ENCODE data around the gene HSD3B1.

The HSD3B1 gene

DNA sequence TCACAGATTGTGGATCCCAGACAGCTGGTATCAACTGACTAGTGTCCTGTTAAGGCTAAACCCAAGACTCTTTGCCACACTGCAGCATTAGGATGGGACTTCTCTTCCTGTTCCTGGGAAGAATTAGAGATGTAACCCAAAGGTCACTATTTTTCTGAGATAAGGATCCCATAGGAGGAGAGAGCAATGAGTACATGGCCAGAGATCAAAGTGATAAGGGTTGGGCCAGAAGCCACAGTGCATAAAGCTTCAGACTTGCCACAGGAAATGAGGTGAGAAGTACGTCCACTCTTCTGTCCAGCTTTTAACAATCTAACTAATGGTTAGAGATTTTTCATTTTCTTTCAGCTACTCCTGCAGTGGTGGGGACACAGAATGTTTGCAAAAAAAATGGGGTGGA lies at the start of gene HSD3B1:
Gene HSD3B1 (plus strand): TSS at position 270 of the 400 bp plus-strand sequence. CDS start 267 bp downstream, outside the sequence.
- DNase-seq (ENCODE audit: low spot score), result no peak

DNA sequence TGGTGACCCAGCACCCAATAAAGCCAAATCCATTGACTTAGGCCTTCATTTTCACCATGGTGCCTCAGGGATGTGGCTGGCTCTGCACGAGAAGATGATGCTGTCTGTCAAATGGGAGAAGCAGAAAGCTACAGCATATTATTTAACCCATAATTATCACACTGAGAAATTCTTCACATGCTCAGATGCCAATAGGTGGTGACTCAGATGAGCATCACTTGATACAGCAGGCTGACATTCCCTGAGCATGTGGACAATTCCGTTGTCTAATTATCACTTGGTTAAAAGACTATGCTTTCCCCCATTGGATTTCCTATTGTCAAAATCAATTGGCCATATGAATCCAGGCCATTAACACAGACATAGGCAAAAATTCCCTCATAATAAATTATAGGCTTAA lies 44.0 kb upstream of the HSD3B1 start:
- DNase-seq (ENCODE audit: low spot score), result no peak

DNA sequence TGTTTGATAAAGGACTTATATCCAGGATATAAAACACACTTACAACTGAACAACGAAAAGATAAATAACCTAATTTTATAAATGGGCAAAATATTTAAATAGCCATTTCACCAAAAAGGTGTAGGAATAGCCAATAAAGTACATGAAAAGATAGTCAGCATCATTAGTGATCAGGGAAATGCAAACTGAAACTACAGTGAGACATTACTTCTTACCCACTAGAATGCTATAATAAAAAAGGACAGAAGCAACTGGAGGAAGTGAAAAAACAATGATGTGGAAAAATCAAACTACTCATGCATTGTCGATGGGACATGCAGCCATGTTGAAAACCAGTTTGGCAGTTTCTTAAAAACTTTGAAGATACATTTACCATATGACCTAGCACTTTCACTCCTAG lies 43.4 kb upstream of the HSD3B1 start:
- no peak for DNase-seq (ENCODE audit: low spot score)

DNA sequence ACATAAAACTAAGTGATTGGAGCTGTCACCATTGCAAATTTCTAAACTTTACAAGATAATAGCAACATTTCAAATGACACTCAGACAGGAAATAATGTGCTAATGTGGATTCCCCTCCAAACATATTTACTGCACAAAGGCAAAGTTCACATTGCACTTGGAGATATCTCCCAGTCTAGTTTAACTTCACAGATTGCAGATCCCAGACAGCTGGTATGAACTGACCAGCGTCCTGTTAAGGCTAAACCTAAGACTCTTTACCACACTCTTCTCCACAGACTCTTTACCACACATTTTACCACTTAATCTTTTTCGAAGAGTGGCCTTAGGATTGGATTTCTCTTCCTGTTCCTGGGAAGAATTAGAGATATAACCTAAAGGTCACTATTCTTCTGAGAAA lies 40.6 kb upstream of the HSD3B1 start:
- DNase-seq (ENCODE audit: low spot score), result no peak

DNA sequence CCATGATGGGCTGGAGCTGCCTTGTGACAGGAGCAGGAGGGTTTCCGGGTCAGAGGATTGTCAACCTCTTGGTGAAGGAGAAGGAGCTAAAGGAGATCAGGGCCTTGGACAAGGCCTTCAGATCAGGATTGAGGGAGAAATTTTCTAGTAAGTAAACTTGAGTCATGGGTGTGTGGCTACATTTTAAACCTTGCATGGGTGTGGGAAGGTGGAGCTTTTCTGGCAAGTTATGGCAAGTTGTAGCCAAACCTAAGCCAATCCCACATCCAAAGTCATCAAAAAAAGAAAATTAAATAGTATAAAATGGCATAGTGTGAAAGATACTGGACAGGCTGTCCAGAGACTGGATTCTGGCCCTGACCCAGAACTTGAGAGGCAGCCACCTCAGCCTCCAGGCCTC lies 39.8 kb upstream of the HSD3B1 start:
- DNase-seq (ENCODE audit: low spot score), result no peak

DNA sequence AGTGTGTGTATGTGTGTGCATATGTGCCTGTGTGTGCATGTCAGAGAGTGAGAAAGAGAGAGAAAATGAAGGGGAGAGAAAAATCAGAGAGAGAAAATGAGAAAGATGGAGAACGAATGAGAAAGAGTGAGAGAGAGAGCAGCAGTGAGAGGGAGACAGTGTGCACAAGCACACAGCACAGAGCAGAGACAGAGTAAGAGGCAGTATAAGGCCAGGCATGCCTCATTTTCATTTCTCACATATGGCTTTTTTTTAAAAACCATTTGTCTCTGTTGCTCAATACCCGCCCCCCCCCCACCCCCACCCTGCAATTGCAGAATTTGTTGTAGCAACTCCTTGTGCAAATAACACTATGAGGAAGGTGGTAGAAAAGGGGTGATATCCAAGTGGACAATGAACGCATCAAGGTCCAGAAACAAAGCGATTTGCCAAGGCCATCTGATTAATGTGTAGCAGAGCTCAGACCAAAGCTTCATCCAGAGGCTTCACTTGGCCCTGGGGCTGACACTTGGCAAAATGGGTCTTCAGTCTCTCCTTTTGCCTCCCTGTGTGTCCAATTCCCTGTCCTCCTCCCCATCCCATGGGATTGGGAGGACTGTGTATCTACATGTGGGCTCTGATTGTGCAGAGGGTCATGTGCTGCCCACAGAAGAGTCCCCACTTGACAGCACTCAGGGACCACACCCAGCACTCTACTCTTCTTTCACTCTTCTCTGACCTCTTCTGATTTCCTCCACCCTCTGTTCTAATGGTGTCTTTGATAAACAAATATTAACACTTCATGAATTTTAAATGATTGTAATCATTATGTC lies 38.9 kb upstream of the HSD3B1 start:
- no peak for DNase-seq (ENCODE audit: low spot score)

DNA sequence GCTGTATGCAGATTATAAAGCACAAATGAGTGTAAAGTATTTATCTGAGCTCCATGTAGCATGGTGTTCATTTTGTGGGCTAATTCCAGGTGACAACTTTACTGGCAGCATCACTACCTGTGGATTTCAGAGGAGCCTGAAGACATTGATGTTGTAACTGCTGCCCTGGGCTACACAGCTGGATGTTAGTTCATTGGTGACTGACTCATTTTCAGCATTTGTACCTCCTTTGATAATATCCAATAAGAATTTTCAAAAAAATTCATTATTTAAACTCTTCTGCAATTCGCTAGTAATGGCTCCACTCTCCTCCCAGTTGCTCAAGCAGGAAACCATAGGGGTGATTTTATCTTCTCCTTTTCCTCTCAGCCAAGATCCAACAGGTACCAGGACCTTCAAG lies 37.3 kb upstream of the HSD3B1 start:
- no peak for DNase-seq (ENCODE audit: low spot score)

DNA sequence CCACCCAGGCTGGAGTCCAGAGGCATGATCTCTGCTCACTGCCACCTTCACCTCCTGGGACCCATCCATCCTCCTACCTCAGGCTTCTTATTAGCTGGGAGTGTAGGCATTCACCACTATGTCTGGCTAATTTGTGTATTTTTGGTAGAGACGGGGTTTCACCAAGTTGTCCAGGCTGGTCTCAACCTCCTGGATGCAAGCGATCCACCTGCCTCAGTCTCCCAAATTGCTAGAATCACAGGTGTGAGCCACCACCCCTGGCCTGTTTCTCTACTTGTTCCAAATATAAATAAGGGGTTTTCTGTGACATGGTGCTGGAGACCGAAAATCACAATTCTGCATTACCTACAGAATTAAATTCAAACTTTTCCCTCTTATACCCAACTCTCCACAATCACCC lies 36.6 kb upstream of the HSD3B1 start:
- DNase-seq (ENCODE audit: low spot score), result no peak

DNA sequence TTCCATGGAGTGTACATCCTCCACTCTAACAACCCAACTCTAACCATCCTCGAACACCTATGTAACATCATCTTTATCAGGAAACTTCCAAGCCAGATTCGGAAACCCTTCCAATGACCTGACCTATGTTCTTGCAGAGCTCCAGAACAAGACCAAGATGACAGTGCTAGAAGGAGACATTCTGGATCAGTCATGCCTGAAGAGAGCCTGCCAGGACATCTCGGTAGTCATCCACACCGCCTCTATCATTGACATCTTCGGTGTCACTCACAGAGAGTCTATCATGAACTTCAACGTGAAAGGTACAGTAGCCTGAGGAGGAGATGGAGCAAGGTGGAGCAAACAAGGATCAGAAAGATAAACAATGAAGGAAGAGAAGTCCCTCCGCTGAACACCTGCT lies 36.1 kb upstream of the HSD3B1 start:
- no peak for DNase-seq (ENCODE audit: low spot score)

DNA sequence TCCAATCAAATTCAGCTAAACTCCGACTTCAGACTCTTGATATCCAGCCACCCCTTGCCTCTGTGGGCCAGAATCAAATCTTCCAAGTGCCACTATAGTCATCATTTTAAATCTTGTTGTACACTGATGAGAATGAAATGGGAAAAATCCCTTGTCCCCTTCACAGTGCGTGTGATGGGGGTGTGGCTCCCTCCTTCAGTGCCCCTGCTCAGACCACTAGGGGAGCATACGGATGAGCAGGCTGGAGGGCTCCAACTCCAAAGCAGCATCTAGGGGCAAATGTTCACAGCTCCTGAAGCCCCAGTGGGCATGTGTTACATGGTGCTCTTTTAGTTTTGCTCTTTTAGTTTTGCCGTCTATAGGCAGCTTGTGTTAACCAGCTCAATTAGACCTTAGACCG lies 35.4 kb upstream of the HSD3B1 start:
- no peak for DNase-seq (ENCODE audit: low spot score)

DNA sequence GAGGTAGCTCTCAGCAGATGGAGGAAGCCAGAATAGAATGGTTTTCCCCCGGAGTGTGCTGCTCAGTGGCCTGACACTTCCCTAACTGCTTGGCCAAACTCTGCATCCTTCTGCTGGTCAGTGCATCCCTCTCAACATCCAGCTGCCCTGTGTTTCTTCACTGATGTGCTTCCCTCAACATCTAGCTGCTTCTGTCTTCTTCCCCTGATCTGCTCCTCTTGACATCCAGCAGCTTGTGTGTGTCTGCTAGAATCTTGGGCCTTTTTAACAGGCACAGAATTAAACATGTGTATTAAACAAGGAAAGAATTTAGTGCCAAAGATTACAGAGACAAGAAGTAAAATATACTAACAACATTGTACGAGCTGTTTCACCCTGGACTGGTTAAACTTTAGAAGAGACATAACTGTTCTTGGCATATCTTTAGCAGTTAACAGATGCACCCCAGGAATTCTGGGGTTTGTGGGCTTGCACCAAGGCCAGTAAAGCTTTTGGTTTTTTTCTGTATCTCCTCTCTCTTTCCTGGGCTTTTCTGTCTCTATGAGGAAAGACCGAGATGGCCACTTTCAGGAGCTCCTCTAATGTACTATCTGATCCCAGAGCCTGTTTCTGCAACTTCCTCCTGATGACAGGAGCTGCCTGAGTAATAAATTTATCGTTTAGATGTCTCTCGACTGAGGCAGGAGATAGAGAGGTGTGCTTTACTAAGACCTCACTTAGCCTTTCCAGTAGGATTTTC lies 34.8 kb upstream of the HSD3B1 start:
- no peak for DNase-seq (ENCODE audit: low spot score)

DNA sequence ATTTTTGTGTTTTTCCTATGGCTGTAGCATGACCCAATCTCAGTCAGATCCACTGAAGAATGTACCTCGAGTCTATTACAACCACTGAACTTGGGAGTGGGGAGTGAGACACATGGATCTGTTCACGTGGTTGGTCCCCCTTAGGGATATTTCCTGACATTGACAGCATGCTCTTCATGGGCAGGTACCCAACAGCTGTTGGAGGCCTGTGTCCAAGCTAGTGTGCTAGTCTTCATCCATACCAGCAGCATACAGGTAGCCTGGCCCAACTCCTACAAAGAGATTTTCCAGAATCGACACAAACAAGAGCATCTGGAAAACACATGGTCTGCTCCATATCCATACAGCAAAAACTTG lies 34.2 kb upstream of the HSD3B1 start:
- DNase-seq (ENCODE audit: low spot score), result no peak

DNA sequence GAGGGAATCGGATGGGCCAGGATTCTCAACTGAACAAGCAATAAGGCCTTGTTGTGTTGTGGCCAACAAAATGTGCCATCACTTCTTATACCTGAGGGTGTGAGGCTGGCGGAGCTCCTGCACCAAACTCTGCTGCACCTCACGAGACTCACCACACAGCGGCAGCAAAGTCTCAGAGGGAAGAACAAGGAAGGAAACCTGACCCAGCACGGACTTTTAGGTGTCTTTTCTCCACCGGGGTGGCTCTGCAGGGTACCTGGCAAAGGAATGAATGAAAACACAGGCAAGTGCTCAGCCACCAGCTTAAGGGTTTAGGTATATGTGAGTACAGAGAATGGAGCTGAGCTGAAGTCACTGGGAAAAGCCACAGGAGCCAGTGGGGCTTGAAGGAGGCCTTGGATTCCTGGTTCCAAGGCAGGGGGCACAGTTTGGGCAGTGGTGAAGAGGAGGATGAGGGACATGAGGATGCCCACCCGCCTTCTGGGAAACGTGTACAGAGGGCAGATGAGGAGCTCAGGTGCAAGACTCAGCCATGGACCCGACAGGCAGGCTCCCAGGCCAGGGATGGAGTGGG lies 31.1 kb upstream of the HSD3B1 start:
- DNase-seq (ENCODE audit: low spot score), result peak; percentile 24

DNA sequence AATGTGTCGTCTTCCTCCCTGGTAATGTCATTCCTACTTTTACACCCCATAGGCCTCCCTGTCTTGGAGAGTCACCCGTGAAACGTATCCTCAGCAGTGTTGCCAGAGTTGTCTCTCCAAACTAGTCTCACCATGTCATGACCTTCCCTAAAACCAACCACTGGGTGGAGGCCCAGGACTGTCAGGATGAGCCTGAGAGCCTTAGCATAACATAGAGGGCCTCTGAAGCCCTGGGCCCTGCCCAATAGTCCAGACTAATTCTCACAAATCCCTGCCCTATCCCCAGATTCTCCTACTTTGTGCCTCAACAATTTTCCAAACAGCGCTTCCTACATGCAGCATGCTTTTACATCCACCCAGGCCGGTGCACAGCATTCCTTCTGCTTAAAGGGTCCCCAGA lies 29.3 kb upstream of the HSD3B1 start:
- DNase-seq (ENCODE audit: low spot score), result no peak

DNA sequence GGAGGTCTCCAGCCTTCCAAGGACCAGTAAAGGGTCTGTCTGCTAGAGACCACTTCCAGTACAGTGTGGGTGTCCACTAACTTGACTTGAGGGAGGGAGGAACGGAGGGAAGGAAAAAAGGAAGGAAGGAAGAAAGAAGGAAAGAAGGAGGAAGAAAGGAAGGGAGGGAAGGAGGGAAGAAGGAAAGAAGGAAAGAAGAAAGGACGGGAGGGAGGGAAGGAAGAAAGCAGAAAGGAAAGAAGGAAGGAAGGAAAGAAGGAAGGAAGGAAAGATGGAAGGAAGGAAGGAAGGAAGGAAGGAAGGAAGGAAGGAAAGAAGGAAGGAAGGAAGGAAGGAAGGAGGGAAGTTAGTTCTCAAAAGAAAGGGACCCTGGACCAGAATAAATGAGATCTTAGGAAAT lies 26.8 kb upstream of the HSD3B1 start:
- DNase-seq (ENCODE audit: low spot score), result no peak

DNA sequence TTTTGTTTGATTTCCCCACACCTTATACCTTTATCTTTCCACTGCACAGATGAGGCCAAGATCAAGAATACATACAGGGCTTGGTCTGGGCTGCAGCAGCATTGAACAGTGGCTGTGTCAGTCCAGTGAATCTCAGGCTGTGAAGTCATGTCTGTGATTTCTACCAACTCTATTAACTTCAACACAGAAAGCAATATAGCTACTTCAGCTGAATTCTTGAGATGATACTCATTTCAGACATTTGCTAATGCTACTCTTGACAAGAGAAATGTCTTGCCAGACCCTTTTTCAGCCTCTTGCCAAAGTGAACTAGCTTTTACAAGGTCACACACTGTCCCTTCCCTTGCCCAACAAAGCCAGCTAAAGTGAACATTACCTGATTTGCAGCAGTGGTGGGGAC lies 25.1 kb upstream of the HSD3B1 start:
- no peak for DNase-seq (ENCODE audit: low spot score)

DNA sequence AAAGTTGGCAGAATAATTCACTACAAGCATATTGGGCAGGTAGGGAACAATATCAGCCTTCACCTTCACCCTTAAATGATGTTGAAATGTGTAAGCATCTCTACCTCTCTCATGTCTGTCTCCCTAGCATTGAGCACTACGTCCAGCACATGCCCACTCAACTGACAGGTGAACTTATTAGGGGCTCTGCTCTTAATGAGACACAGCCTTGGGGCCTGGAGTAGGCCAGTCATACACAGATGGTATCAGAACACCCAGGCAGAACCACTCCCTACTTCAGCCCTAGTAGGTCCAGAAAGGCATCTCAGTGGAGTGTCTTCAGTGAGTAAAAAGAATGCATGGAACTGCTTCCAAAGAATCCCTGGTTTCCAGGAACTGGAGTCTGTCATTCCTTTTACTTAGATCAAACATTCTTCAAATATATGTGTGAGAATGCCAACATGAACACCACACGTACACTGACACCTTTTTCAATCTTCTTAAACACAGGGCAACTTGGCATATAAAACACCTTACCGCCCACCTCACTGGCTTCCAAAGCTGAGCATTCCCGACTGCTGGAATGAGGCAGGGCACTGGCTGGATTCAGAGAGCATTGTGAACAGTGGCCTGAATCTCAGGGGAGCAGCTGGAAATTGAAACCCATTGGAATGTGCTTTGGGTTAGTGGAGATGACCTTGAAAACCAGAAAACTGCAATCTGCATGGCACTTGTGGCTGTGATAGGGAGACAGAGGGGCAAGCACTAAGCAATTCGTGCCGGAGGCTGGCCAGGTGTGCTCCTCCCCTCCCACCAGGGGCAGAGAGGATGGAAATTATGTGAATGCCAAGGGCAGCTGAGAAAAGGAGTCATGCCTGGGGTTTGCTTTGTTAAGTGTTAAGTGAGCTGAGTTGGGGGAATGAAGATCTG lies 24.2 kb upstream of the HSD3B1 start:
- DNase-seq (ENCODE audit: low spot score), result no peak

DNA sequence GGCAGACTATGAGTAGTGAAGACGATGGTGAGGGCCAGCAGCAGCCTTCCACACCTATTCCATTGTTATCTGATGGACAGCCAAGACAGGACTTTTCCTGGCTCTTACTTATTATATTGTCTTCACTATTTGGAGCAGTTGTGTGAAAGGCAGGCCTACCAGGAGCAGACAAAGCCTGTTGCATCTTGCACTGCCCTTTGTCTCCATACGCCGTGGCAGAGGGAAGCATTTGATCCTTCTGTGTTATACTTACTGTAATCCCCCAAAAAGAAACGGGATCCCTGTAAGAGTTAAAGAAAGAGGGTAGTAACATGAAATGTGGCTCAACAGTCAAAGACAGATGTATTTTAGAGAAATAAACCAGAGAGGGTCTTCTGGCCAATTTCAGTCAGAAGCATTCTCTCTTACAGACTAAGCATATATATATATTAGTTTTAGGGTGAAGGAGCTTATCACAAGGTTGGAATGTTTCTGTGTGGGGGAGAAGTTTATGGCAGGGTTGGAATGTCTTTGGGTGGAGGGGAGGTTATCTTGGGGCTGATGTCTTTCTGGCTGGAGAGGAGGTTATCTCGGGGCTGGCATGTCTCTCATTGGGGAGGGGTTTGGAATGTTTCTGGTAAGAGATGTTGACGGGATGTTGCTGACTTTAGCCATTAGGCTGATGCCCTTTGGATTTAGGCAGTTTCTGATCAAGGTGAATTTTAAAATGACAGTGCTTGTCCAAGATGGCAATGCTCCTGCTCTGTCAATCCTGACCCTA lies 23.4 kb upstream of the HSD3B1 start:
- DNase-seq (ENCODE audit: low spot score), result no peak

DNA sequence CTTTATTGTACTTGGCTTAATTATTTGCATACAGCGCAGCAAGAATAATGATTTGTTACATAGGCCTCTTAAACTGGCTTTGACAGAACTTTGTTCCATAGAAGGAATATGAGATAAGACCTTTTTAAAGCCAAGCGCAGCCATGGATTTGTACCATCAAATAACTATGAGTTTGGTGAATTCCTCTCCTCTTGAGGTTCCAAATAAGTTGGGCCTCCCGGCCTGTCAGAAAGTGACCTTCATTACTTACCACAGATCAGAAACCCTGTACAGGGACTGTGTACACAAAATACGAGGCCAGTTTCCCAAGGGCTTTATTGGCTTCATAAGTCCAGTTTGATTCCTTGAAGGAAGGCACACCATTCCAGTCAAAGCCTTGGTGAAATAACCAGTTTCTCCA lies 21.8 kb upstream of the HSD3B1 start:
- DNase-seq (ENCODE audit: low spot score), result no peak

DNA sequence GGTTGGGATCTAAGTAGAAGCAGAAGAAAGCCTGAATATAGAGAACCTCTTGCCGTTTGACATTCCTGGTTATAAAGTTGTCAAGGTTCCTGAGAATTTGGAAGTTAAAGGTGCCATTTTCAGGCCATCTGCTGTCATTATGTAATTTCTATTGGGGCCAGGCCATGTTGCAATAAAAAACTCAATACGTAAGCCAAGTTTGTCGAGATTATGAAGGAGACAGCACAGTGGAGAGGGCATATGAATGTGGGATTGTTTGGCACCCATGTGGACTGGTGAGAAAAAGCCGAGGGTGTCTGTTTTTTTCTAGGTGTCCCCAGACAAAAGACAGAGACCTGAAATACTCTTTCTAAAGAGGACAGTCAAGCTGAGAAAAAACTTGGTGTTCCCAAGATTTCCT lies 18.8 kb upstream of the HSD3B1 start:
- no peak for DNase-seq (ENCODE audit: low spot score)

DNA sequence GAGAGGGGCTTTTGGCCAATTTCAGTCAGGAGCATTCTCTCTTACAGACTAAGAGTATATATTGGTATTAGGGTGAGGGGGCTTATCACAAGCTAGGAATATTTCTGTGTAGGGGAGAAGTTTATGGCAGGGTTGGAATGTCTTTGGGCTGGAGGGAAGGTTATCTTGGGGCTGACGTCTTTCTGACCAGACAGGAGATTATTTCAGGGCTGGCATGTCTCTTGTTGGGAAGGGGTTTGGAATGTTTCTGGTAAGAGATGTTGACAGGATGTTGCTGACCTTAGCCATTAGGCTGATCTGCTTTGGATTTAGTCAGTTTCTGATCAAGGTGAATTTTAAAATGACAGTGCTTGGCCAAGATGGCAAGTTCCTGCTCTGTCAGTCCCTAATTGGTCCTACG lies 17.8 kb upstream of the HSD3B1 start:
- DNase-seq (ENCODE audit: low spot score), result no peak

DNA sequence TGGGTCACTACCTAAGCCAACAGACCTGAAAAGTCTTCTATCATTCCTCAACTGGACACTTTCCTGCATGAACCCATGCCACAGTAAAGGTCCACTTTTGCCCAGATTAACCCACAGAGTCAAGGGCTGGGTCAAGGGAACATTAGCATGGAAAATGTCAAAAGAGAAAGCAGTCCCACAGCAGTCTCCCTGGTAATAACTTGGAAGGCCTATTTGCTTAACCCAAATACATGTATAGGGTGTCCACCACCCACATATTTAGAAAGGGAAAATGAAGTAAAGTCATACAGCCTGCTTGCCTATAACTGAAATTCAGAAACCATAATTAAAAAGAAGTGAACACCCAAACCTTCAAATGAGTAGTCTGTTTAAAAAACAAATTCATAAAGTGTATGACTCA lies 16.1 kb upstream of the HSD3B1 start:
- no peak for DNase-seq (ENCODE audit: low spot score)
